ENCODE measurements around the gene OLFM1.

OLFM1 gene

GRCh38 chr9:135116371-135116770, 28.9 kb downstream of the OLFM1 start:
- TF ChIP-seq SPI1 (IDR thresholded peaks at IDR 0.05; ENCODE audit: borderline replicate concordance, low read depth) (no peak), GABPA (IDR thresholded peaks at IDR 0.05; ENCODE audit: low read depth) (no peak), POLR2AphosphoS5 (IDR thresholded peaks at IDR 0.05; ENCODE audit: low read depth) (no peak), CTCF (IDR thresholded peaks at IDR 0.05; ENCODE audit: insufficient read depth, low read length) (no peak)
- TF ChIP-seq, protein P1, sequence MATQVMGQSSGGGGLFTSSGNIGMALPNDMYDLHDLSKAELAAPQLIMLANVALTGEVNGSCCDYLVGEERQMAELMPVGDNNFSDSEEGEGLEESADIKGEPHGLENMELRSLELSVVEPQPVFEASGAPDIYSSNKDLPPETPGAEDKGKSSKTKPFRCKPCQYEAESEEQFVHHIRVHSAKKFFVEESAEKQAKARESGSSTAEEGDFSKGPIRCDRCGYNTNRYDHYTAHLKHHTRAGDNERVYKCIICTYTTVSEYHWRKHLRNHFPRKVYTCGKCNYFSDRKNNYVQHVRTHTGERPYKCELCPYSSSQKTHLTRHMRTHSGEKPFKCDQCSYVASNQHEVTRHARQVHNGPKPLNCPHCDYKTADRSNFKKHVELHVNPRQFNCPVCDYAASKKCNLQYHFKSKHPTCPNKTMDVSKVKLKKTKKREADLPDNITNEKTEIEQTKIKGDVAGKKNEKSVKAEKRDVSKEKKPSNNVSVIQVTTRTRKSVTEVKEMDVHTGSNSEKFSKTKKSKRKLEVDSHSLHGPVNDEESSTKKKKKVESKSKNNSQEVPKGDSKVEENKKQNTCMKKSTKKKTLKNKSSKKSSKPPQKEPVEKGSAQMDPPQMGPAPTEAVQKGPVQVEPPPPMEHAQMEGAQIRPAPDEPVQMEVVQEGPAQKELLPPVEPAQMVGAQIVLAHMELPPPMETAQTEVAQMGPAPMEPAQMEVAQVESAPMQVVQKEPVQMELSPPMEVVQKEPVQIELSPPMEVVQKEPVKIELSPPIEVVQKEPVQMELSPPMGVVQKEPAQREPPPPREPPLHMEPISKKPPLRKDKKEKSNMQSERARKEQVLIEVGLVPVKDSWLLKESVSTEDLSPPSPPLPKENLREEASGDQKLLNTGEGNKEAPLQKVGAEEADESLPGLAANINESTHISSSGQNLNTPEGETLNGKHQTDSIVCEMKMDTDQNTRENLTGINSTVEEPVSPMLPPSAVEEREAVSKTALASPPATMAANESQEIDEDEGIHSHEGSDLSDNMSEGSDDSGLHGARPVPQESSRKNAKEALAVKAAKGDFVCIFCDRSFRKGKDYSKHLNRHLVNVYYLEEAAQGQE (IDR thresholded peaks at IDR 0.05; ENCODE audit: insufficient replicate concordance, low read depth) = no peak
- DNase-seq (ENCODE audit: low read depth in 1 of 2, low spot score in 1 of 2) = no peak
- Histone ChIP-seq H3K27ac (replicated peaks) (no peak overlapping the region), H3K27me3 (ENCODE audit: insufficient read depth, poor library complexity, severe bottlenecking) (no peaks in the 10 kb centered on the region), H3K4me3 (replicated peaks; ENCODE audit: insufficient read depth, low read length) (no peak overlapping the region)

GRCh38 chr9:135116881-135117280, 29.4 kb downstream of the OLFM1 start:
- DNase-seq (ENCODE audit: low read depth in 1 of 2, low spot score in 1 of 2) = no peak
- Histone ChIP-seq H3K4me3 (replicated peaks; ENCODE audit: insufficient read depth, low read length) (no peak overlapping the region), H3K27ac (replicated peaks) (no peak overlapping the region), H3K27me3 (ENCODE audit: insufficient read depth, poor library complexity, severe bottlenecking) (no peaks in the 10 kb centered on the region)
- TF ChIP-seq CTCF (IDR thresholded peaks at IDR 0.05; ENCODE audit: insufficient read depth, low read length) (no peak), GABPA (IDR thresholded peaks at IDR 0.05; ENCODE audit: low read depth) (no peak), SPI1 (IDR thresholded peaks at IDR 0.05; ENCODE audit: borderline replicate concordance, low read depth) (no peak), POLR2AphosphoS5 (IDR thresholded peaks at IDR 0.05; ENCODE audit: low read depth) (no peak)
- TF ChIP-seq, protein P1 (IDR thresholded peaks at IDR 0.05; ENCODE audit: insufficient replicate concordance, low read depth) = no peak

- Histone ChIP-seq H3K27ac (replicated peaks) (no peak overlapping the region), H3K27me3 (ENCODE audit: insufficient read depth, poor library complexity, severe bottlenecking) (no peaks in the 10 kb centered on the region), H3K4me3 (replicated peaks; ENCODE audit: insufficient read depth, low read length) (no peak overlapping the region)
- TF ChIP-seq, protein P1 (IDR thresholded peaks at IDR 0.05; ENCODE audit: insufficient replicate concordance, low read depth) = no peak
- TF ChIP-seq CTCF (IDR thresholded peaks at IDR 0.05; ENCODE audit: insufficient read depth, low read length) (no peak), GABPA (IDR thresholded peaks at IDR 0.05; ENCODE audit: low read depth) (no peak), SPI1 (IDR thresholded peaks at IDR 0.05; ENCODE audit: borderline replicate concordance, low read depth) (no peak), POLR2AphosphoS5 (IDR thresholded peaks at IDR 0.05; ENCODE audit: low read depth) (no peak)
- no peak for DNase-seq (ENCODE audit: low read depth in 1 of 2, low spot score in 1 of 2)
Measured at GRCh38 chr9:135117281-135117680, 29.8 kb downstream of the OLFM1 start.

Measured in HL-60 (cell line).